ENCODE measurements around the gene SLC25A23.

Gene SLC25A23

DNA sequence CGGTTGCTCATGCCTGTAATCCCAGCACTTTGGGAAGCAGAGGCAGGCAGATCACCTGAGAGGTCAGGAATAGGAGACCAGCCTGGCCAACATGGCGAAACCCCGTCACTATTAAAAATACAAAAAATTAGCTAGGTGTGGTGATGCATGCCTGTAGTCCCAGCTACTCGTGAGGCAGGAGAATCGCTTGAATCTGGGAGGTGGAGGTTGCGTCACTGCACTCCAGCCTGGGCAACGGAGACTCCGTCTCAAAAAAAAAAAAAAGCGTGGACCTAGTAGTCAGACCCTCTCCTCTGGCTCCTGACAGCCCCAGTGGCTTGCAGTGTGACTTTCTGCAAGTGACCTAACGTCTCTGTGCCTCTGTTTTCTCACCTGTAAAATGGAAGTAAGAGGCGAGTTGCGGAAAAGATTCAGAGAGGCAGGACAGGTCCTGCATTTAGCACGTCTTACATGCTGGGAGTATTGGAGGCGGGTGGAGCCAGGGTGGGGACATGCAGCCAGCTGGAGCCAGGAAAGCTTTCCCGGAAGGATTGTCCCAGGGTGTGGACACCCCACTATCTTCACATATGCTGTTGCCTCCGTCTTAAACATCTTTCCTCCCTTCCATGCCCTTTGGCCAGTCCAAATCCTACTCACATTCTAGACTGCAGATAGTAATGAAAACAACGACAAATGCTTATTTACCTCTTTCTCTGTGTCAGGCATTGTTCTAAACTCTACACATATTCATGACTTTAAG lies 39.6 kb upstream of the SLC25A23 start:
- ChIA-PET POLR2A (ENCODE audit: low non-redundant PET) (no interaction called here), CTCF (interaction anchor here (0.6 to 1.0 kb wide), 2 partner anchors 280 to 1697 kb away, joined by 3 to 4 read pairs; no protein-coding TSS in a partner anchor)
- H3K27ac ChIP-seq, result no peak overlapping the region
- no peak for DNase-seq (ENCODE audit: low spot score)
- TF ChIP-seq CTCF (conservative IDR thresholded peaks at IDR 0.05; ENCODE audit: low read depth), result no peak

GRCh38 chr19:6498294-6499036 lies 38.9 kb upstream of the SLC25A23 start:
- no peak for DNase-seq (ENCODE audit: low spot score)
- ChIA-PET CTCF (no interaction called here), POLR2A (ENCODE audit: low non-redundant PET) (no interaction called here)
- no peak overlapping the region for H3K27ac ChIP-seq
- TF ChIP-seq CTCF (conservative IDR thresholded peaks at IDR 0.05; ENCODE audit: low read depth), result no peak

DNA sequence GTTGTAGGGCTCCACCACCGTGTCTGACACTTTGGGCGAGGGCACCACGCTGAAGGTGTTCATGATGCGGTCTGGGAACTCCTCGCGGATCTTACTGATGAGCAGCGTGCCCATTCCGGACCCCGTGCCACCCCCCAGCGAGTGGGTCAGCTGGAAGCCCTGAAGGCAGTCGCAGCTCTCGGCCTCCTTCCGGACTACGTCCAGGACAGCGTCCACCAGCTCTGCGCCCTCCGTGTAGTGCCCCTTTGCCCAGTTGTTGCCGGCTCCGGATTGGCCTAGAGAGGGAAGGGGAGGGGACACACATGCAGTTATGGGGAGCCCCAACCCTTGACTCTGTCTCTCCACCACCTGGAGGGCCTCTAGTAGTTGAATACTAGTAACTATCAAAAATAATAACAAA lies 36.4 kb upstream of the SLC25A23 start:
- H3K27ac ChIP-seq, result no peak overlapping the region
- ChIA-PET CTCF (no interaction called here), POLR2A (ENCODE audit: low non-redundant PET) (no interaction called here)
- no peak for TF ChIP-seq CTCF (conservative IDR thresholded peaks at IDR 0.05; ENCODE audit: low read depth)
- no peak for DNase-seq (ENCODE audit: low spot score)

DNA sequence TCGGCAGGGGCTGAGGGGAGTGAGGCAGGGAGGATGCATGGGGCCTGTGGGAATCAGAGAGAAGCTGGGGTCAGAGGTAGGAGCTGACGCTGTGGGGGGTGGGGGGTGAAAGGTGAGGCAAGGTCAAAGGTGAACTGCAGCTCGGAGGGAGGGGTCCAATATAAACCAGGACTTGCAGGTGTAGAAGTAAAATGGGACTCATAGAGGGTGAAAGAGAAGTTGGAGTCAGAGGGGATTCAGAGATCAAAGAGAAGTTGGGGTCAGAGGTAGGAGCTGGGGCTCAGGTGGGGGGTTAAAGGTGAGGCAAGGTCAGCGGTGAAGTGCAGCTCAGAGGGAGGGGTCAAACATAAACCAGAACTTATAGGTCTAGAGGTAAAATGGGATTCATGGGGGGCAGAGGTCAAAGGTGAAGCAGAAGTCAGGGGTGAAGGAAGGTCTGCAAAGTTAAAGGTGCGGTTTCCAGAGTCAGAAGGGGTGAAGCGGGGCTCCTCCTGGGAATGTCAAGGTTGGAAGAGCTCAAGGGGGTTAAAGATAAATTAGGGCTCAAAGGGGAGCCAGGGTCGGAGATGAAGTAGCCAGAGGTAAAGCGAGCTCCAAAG lies 34.9 kb upstream of the SLC25A23 start:
- no peak overlapping the region for H3K27ac ChIP-seq
- ChIA-PET CTCF (no interaction called here), POLR2A (ENCODE audit: low non-redundant PET) (no interaction called here)
- no peak for DNase-seq (ENCODE audit: low spot score)
- TF ChIP-seq CTCF (conservative IDR thresholded peaks at IDR 0.05; ENCODE audit: low read depth), result no peak

DNA sequence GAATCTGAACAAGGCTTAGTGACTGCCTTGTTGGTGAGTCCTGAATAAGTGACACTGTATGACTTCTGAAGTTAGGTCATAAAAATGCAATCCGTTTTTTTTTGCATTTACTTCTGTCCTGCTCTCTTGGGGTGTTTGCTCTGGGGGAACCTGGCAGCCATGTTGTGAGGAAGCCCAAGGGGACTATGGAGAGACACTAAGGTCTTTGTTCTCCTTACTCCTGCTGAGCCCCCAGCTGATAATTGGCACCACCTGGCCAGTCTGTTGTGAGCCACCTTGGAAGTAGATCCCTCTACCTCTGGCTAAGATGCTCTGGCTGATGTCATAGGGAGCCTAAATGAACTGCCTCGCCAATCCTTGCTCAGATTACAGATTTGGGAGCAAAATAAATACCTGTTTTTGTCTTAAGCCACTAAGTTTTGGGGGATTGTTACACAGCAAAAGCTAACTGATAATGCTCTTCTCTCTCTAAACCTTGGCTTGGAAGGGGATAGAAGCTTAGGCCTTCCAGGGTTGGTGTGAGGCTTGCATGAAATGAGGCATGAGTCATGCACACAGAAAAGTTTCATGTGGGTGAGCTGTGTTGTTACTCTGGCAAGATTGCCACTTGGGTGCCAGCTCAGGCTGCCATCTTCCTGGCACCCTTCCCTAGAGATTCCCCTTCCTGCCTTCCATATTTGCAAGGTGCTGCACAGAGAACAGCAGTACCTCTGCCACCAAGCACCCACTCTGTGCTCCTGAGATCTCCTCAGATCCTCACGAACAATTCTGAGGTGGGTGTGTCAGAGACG lies 32.4 kb upstream of the SLC25A23 start:
- ChIA-PET POLR2A (ENCODE audit: low non-redundant PET) (no interaction called here), CTCF (interaction anchor here (0.6 kb wide), 1 partner anchor 112 kb away, joined by 3 read pairs; no protein-coding TSS in a partner anchor)
- no peak for DNase-seq (ENCODE audit: low spot score)
- TF ChIP-seq CTCF (conservative IDR thresholded peaks at IDR 0.05; ENCODE audit: low read depth), result no peak
- H3K27ac ChIP-seq, result no peak overlapping the region

GRCh38 chr19:6490134-6490533 lies 30.5 kb upstream of the SLC25A23 start:
- POLR2A ChIA-PET (ENCODE audit: low non-redundant PET), result no interaction called here
- no peak for DNase-seq (ENCODE audit: low spot score)

More at GRCh38 chr19:6490134-6490533, 30.5 kb upstream of the SLC25A23 start:
- TF ChIP-seq CTCF (conservative IDR thresholded peaks at IDR 0.05; ENCODE audit: low read depth), result no peak
- CTCF ChIA-PET, result interaction anchor here (0.7 kb wide), 1 partner anchor 364 kb away, joined by 3 read pairs; no protein-coding TSS in a partner anchor
- H3K27ac ChIP-seq, result no peak overlapping the region
